Uterus (tissue), 2 donors: Measurements from ENCODE around the gene STAT1.

Experiments used
- POLR2A ChIP-seq, 2 donors: fragments of 450-650 bp; IDR thresholded peaks; one replicate each; pipeline ENCODE4 v1.6.1; 2016; ENCODE audit warnings: antibody characterized with exemption in 2 of 2, mild to moderate bottlenecking in 1 of 2, moderate library complexity in 1 of 2
- TF ChIP-seq, protein P1 (sequence below), 4 experiments: fragments of 200-600 bp in 2 of 4; fragments of 450-650 bp in 2 of 4; sonication (generic) in 2 of 4; IDR thresholded peaks; one replicate each; pipeline ENCODE4 v1.5.1; 2016 to 2019; ENCODE audit warnings: antibody characterized with exemption in 4 of 4, mild to moderate bottlenecking in 2 of 4, moderate library complexity in 1 of 4

DNA sequence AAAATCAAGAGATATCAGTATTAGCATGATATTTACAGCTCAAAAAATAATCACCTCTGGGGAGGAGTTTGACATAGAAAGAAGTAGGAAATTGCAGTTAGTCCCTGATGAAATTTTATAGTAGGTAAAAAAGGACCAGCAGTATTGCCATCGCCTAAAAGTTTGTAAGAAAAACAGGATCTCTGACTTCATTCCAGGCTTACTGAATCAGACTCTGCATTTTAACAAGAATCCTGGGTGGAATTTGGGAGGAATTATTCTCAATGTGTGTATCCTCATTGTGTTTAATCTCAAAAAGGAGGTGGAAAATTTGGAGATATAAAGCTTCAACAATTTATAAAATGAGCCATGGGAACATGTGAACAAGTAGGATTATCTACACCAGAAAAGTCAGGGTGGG lies 31.2 kb upstream of the STAT1 start:
- TF ChIP-seq, protein P1, sequence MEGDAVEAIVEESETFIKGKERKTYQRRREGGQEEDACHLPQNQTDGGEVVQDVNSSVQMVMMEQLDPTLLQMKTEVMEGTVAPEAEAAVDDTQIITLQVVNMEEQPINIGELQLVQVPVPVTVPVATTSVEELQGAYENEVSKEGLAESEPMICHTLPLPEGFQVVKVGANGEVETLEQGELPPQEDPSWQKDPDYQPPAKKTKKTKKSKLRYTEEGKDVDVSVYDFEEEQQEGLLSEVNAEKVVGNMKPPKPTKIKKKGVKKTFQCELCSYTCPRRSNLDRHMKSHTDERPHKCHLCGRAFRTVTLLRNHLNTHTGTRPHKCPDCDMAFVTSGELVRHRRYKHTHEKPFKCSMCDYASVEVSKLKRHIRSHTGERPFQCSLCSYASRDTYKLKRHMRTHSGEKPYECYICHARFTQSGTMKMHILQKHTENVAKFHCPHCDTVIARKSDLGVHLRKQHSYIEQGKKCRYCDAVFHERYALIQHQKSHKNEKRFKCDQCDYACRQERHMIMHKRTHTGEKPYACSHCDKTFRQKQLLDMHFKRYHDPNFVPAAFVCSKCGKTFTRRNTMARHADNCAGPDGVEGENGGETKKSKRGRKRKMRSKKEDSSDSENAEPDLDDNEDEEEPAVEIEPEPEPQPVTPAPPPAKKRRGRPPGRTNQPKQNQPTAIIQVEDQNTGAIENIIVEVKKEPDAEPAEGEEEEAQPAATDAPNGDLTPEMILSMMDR (IDR thresholded peaks at IDR 0.05) = no peak
- TF ChIP-seq POLR2A (IDR thresholded peaks at IDR 0.05) = no peak
